ENCODE measurements around the gene SLC22A7. TPM values are rescaled to one million over a fixed set of nuclear protein-coding genes. Genes with fewer than 3 reads are reported as not detected.

Gene SLC22A7
- total RNA-seq, 6 experiments from 2014 or later = 145 to 348 (median 185) TPM

- ATAC-seq (peak; percentile 62 to 88 (median 64)), DNase-seq (peak in 1 of 3 donors; percentile 60)
- Histone ChIP-seq H3K9me3 (no peaks in the 10 kb centered on the region), H3K27me3 (no peaks in the 10 kb centered on the region), H3K4me1 (peaks cover 0 to 22% (median 4%) of the 10 kb centered on the region in 4 donors), H3K4me3 (no peak overlapping the region), H3K36me3 (no peaks in the 10 kb centered on the region), H3K27ac (peak overlapping the region in 1 of 3 donors; percentile 37)
- intact Hi-C loops (cut with DNase I) = no loop called here
- WGBS (ENCODE audit: insufficient coverage, low coverage, low lambda C conversion rate, missing lambda C conversion rate) = 66% methylated on average over 4 of the region's 10 CpGs
- TF ChIP-seq CTCF (IDR thresholded peaks at IDR 0.05) (peak in 2 of 4 donors; percentile 15 to 33), POLR2A (IDR thresholded peaks at IDR 0.05) (no peak)
Observed at GRCh38 chr6:43286980-43287716, 10.9 kb upstream of the SLC22A7 start.

- Histone ChIP-seq H3K4me3 (no peak overlapping the region), H3K4me1 (peaks cover 0 to 22% (median 4%) of the 10 kb centered on the region in 4 donors), H3K9me3 (no peaks in the 10 kb centered on the region), H3K36me3 (no peaks in the 10 kb centered on the region), H3K27ac (no peak overlapping the region), H3K27me3 (no peaks in the 10 kb centered on the region)
- no peak for TF ChIP-seq POLR2A (IDR thresholded peaks at IDR 0.05)
- TF ChIP-seq CTCF (IDR thresholded peaks at IDR 0.05) = no peak
- 70% methylated on average over 7 of the region's 7 CpGs for WGBS (ENCODE audit: insufficient coverage, low coverage, low lambda C conversion rate, missing lambda C conversion rate)
- ATAC-seq = peak in 2 of 4 donors; percentile 5 to 13
- DNase-seq = peak in 1 of 3 donors; percentile 23
- intact Hi-C loops (cut with DNase I) = no loop called here
Observed at GRCh38 chr6:43287717-43288679, 10.1 kb upstream of the SLC22A7 start.

DNA sequence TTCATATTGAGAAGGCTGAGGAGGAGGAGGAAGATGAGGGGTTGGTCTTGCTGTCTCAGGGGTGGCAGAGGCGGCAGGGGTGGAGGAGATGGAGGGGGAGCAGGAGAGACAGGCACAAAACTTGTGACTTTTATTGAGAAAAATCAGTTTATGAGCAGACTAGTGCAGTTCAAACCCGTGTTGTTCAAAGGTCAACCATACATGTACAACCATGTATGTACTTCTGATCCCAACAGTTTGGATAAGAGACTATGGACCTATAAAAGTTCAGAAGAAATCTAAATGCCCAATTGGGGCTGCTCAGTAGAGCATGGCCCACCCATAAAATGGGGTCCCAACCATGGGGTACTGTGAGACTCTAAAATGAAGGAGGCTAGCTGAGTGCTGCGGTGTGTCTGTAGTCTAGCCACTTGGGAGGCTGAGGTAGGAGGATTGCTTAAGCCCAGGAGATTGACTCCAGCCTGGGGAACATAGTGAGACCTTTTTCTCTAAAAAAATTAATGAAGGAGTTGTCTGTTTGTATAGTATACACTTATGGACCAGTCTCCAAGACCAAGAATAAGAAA lies 7.6 kb upstream of the SLC22A7 start:
- Histone ChIP-seq H3K9me3 (no peaks in the 10 kb centered on the region), H3K27me3 (no peaks in the 10 kb centered on the region), H3K36me3 (no peaks in the 10 kb centered on the region), H3K4me3 (no peak overlapping the region), H3K27ac (peak overlapping the region; percentile 30 to 47 (median 47)), H3K4me1 (peaks cover 0 to 22% (median 4%) of the 10 kb centered on the region in 4 donors)
- ATAC-seq = no peak
- whole genome bisulfite sequencing (ENCODE audit: insufficient coverage, low coverage, low lambda C conversion rate, missing lambda C conversion rate) = 46% methylated on average over 3 of the region's 3 CpGs
- TF ChIP-seq POLR2A (IDR thresholded peaks at IDR 0.05) (no peak), CTCF (IDR thresholded peaks at IDR 0.05) (no peak)
- no peak for DNase-seq
- intact Hi-C loops (cut with DNase I) = no loop called here

GRCh38 chr6:43290905-43291355 lies 7.1 kb upstream of the SLC22A7 start:
- DNase-seq (peak in 2 of 3 donors; percentile 45 to 69), ATAC-seq (peak; percentile 69 to 82 (median 76))
- TF ChIP-seq POLR2A (IDR thresholded peaks at IDR 0.05) (no peak), CTCF (IDR thresholded peaks at IDR 0.05) (peak in 1 of 4 donors; percentile 19)
- WGBS (ENCODE audit: insufficient coverage, low coverage, low lambda C conversion rate, missing lambda C conversion rate) = 35% methylated on average over 6 of the region's 6 CpGs
- no peaks in the 10 kb centered on the region for H3K27me3 ChIP-seq
- H3K27ac ChIP-seq = peak overlapping the region; percentile 30 to 47 (median 47)
- intact Hi-C loops (cut with DNase I) = no loop called here
- H3K4me1 ChIP-seq = peaks cover 0 to 22% (median 4%) of the 10 kb centered on the region in 4 donors
- H3K4me3 ChIP-seq = no peak overlapping the region
- H3K9me3 ChIP-seq = no peaks in the 10 kb centered on the region
- no peaks in the 10 kb centered on the region for H3K36me3 ChIP-seq

Data from right lobe of liver (tissue), 6 donors.